Caco-2 (cell line): ENCODE results near the gene HORMAD2. TPM values are rescaled to one million over a fixed set of nuclear protein-coding genes. Genes with fewer than 3 reads are reported as not detected.
A peak's percentile ranks its signal among the peaks of the same experiment; 100 is the strongest.

Experiments used
- BruUV-seq: library from RNA; stranded (reverse); fragments of 400-500 nt; replicated peaks from 2 replicates; lab custom pipeline; 2021; lab: Mats Ljungman, UMichigan
- CTCF ChIA-PET: fragments of 300-600 bp; sonication (Branson Sonifier 250); formaldehyde crosslinking; loops from one replicate; lab custom pipeline; 2022; ENCODE audit warnings: antibody characterized with exemption; lab: Charles Lee
- POLR2A ChIA-PET: fragments of 300-600 bp; sonication (Branson Sonifier 250); formaldehyde crosslinking; loops from one replicate; lab custom pipeline; 2022; ENCODE audit warnings: antibody characterized with exemption; lab: Charles Lee
- DNase-seq, 2 experiments: peaks; one replicate each; pipeline versions ENCODE4 v3.0.0 to v3.0.0-alpha.2; 2020 to 2022
- H3K27me3 ChIP-seq: replicated peaks from 2 replicates; pipeline ENCODE4 v1.6.0; 2011; ENCODE audit warnings: low read length; ENCODE audit not compliant: control insufficient read depth, insufficient read depth
- H3K36me3 ChIP-seq: 2 replicates; pipeline ENCODE4 v1.5.1; 2011; ENCODE audit warnings: low read length; ENCODE audit not compliant: control insufficient read depth, insufficient read depth
- H3K4me1 ChIP-seq: fragments of 250-450 bp; sonication (Bioruptor Pico); 2 replicates; pipeline ENCODE4 v1.5.1; 2020; ENCODE audit warnings: mild to moderate bottlenecking
- H3K4me3 ChIP-seq: 2 replicates; pipeline ENCODE4 v1.5.1; 2011; ENCODE audit warnings: low read depth, mild to moderate bottlenecking, control low read depth, low read length
- H3K9me3 ChIP-seq: fragments of 250-450 bp; sonication (Bioruptor Pico); 2 replicates; pipeline ENCODE4 v1.5.1; 2020; ENCODE audit warnings: mild to moderate bottlenecking, moderate library complexity
- H3K27ac Mint-ChIP-seq: one replicate; pipeline ENCODE4 v1.8.0; 2022; ENCODE audit warnings: mixed read lengths; ENCODE audit not compliant: unreplicated experiment
- H3K27me3 Mint-ChIP-seq: one replicate; pipeline ENCODE4 v1.8.0; 2022; ENCODE audit warnings: mixed read lengths; ENCODE audit not compliant: insufficient read depth, unreplicated experiment
- H3K36me3 Mint-ChIP-seq: one replicate; pipeline ENCODE4 v1.8.0; 2022; ENCODE audit warnings: mild to moderate bottlenecking, mixed read lengths; ENCODE audit not compliant: insufficient read depth, unreplicated experiment
- H3K4me1 Mint-ChIP-seq: one replicate; pipeline ENCODE4 v1.8.0; 2022; ENCODE audit warnings: low read depth, mixed read lengths; ENCODE audit not compliant: unreplicated experiment
- H3K4me3 Mint-ChIP-seq: one replicate; pipeline ENCODE4 v1.8.0; 2022; ENCODE audit warnings: mild to moderate bottlenecking, moderate library complexity, mixed read lengths; ENCODE audit not compliant: unreplicated experiment
- H3K9me3 Mint-ChIP-seq: one replicate; pipeline ENCODE4 v1.8.0; 2022; ENCODE audit warnings: mixed read lengths; ENCODE audit not compliant: unreplicated experiment
- CTCF ChIP-seq, 2 experiments: fragments of 200-600 bp in 1 of 2; IDR thresholded peaks; 1 replicate in 1 of 2; 2 replicates in 1 of 2; pipeline versions ENCODE4 v1.5.1 to v1.8.0; 2011 to 2022; ENCODE audit warnings: antibody characterized with exemption in 1 of 2, control low read depth in 1 of 2, inconsistent platforms in 1 of 2, low read depth in 1 of 2, low read length in 1 of 2, mild to moderate bottlenecking in 1 of 2, moderate library complexity in 1 of 2; ENCODE audit not compliant: insufficient read depth in 1 of 2, severe bottlenecking in 1 of 2, unreplicated experiment in 1 of 2
- intact Hi-C: fragments of 100-400 bp; cut with micrococcal nuclease; formaldehyde crosslinking; loops from one replicate; pipeline ENCODE4 v1.10.0; 2022; ENCODE audit not compliant: unreplicated experiment
- total RNA-seq: library from RNA; stranded (reverse); gene quantifications from 2 replicates; pipeline ENCODE4 v1.2.3, GENCODE V29; 2022

Gene HORMAD2
- total RNA-seq, 1 experiment from 2014 or later = 3.1 TPM

- peaks cover 9% of the 10 kb centered on the region for H3K4me1 ChIP-seq
- TF ChIP-seq CTCF (IDR thresholded peaks at IDR 0.05; ENCODE audit: insufficient read depth in 1 of 2, low read depth in 1 of 2, low read length in 1 of 2, severe bottlenecking in 1 of 2, unreplicated experiment in 1 of 2) = no peak
- H3K4me3 ChIP-seq = no peak overlapping the region
- intact Hi-C loops = no loop called here
- Mint-ChIP-seq H3K27ac (no peak overlapping the region), H3K4me3 (no peak overlapping the region), H3K27me3 (no peaks in the 10 kb centered on the region), H3K9me3 (no peaks in the 10 kb centered on the region), H3K4me1 (peaks cover 15% of the 10 kb centered on the region), H3K36me3 (peaks cover 12% of the 10 kb centered on the region)
- H3K27me3 ChIP-seq = no peaks in the 10 kb centered on the region
- DNase-seq = peak in 1 of 2 experiments; percentile 18
- H3K9me3 ChIP-seq = no peaks in the 10 kb centered on the region
- no peaks in the 10 kb centered on the region; the same call in 1 of the 2 replicates for H3K36me3 ChIP-seq
- BruUV-seq = no TSS peak
- ChIA-PET CTCF (no interaction called here), POLR2A (no interaction called here)
Measured at GRCh38 chr22:30038219-30038618, 42.0 kb upstream of the HORMAD2 start.

- no peaks in the 10 kb centered on the region for H3K27me3 ChIP-seq
- no peak for DNase-seq
- BruUV-seq = no TSS peak
- H3K4me1 ChIP-seq = peaks cover 9% of the 10 kb centered on the region
- peaks cover 5% of the 10 kb centered on the region for H3K36me3 Mint-ChIP-seq
- H3K9me3 ChIP-seq = no peaks in the 10 kb centered on the region
- ChIA-PET POLR2A (no interaction called here), CTCF (no interaction called here)
- H3K27ac Mint-ChIP-seq = no peak overlapping the region
- intact Hi-C loops = no loop called here
- H3K36me3 ChIP-seq = no peaks in the 10 kb centered on the region; the same call in 1 of the 2 replicates
- no peak overlapping the region for H3K4me3 ChIP-seq
- no peaks in the 10 kb centered on the region for H3K27me3 Mint-ChIP-seq
- no peaks in the 10 kb centered on the region for H3K9me3 Mint-ChIP-seq
- TF ChIP-seq CTCF (IDR thresholded peaks at IDR 0.05; ENCODE audit: insufficient read depth in 1 of 2, low read depth in 1 of 2, low read length in 1 of 2, severe bottlenecking in 1 of 2, unreplicated experiment in 1 of 2) = no peak
- no peak overlapping the region for H3K4me3 Mint-ChIP-seq
- H3K4me1 Mint-ChIP-seq = peaks cover 26% of the 10 kb centered on the region
Measured at GRCh38 chr22:30040499-30041260, 39.6 kb upstream of the HORMAD2 start.

- peaks cover 5% of the 10 kb centered on the region for H3K36me3 Mint-ChIP-seq
- Histone ChIP-seq H3K36me3 (no peaks in the 10 kb centered on the region; the same call in 1 of the 2 replicates), H3K27me3 (no peaks in the 10 kb centered on the region), H3K4me3 (no peak overlapping the region), H3K4me1 (peaks cover 4% of the 10 kb centered on the region), H3K9me3 (no peaks in the 10 kb centered on the region)
- no peaks in the 10 kb centered on the region for H3K27me3 Mint-ChIP-seq
- H3K4me3 Mint-ChIP-seq = no peak overlapping the region
- intact Hi-C loops = no loop called here
- DNase-seq = no peak
- CTCF ChIA-PET = no interaction called here
- H3K9me3 Mint-ChIP-seq = no peaks in the 10 kb centered on the region
- peaks cover 22% of the 10 kb centered on the region for H3K4me1 Mint-ChIP-seq
- POLR2A ChIA-PET = no interaction called here
- no TSS peak for BruUV-seq
- no peak for TF ChIP-seq CTCF (IDR thresholded peaks at IDR 0.05; ENCODE audit: insufficient read depth in 1 of 2, low read depth in 1 of 2, low read length in 1 of 2, severe bottlenecking in 1 of 2, unreplicated experiment in 1 of 2)
- no peak overlapping the region for H3K27ac Mint-ChIP-seq
Measured at GRCh38 chr22:30041475-30041874, 38.8 kb upstream of the HORMAD2 start.
